Measurements from ENCODE around the gene IDH3A.

DNA sequence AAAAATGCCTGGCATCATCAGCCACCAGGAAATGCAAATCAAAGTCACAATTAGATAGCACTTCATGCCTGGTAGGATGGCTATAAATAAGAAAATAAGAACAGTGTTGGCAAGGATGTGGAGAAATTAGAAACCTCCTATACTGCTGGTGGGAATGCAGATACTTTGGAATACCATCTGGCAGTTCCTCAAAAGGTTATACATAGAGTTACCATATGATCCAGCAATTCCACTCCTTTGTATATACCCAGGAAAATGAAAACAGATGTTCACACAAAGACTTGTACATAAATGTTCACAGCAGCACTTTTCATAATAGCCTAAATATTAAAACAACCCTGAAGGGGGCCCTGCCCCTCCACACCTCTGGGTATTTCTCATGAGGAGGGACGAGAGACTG is 71.6 kb downstream of the IDH3A start:
- TF ChIP-seq, protein P1, sequence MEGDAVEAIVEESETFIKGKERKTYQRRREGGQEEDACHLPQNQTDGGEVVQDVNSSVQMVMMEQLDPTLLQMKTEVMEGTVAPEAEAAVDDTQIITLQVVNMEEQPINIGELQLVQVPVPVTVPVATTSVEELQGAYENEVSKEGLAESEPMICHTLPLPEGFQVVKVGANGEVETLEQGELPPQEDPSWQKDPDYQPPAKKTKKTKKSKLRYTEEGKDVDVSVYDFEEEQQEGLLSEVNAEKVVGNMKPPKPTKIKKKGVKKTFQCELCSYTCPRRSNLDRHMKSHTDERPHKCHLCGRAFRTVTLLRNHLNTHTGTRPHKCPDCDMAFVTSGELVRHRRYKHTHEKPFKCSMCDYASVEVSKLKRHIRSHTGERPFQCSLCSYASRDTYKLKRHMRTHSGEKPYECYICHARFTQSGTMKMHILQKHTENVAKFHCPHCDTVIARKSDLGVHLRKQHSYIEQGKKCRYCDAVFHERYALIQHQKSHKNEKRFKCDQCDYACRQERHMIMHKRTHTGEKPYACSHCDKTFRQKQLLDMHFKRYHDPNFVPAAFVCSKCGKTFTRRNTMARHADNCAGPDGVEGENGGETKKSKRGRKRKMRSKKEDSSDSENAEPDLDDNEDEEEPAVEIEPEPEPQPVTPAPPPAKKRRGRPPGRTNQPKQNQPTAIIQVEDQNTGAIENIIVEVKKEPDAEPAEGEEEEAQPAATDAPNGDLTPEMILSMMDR (IDR thresholded peaks at IDR 0.05), result no peak
- TF ChIP-seq POLR2AphosphoS5 (IDR thresholded peaks at IDR 0.05; ENCODE audit: insufficient read depth in 1 of 2, low read depth in 1 of 2), result no peak
